Fibroblast of peridontal ligament (primary cell): Measurements from ENCODE around the gene TMC7.
A peak's percentile ranks its signal among the peaks of the same experiment; 100 is the strongest.
"Not testable (repeated sequence)": the region's sequence is repeated elsewhere in the genome, so short reads cannot be mapped to it uniquely, and the experiment has no call there.

Source experiments
- DNase-seq: peaks from one replicate; pipeline ENCODE4 v3.0.0-alpha.2; 2010; ENCODE audit errors: extremely low read depth

TMC7 gene

GRCh38 chr16:18983565-18984434, at the start of gene TMC7:
TMC7 (plus strand) TSS chr16:18983934; CDS start chr16:18984064, 130 bp downstream.
- DNase-seq, result peak; percentile 78

- no peak for DNase-seq
These were observed 46.9 kb upstream of the TMC7 start for GRCh38 chr16:18936727-18937340.

DNA sequence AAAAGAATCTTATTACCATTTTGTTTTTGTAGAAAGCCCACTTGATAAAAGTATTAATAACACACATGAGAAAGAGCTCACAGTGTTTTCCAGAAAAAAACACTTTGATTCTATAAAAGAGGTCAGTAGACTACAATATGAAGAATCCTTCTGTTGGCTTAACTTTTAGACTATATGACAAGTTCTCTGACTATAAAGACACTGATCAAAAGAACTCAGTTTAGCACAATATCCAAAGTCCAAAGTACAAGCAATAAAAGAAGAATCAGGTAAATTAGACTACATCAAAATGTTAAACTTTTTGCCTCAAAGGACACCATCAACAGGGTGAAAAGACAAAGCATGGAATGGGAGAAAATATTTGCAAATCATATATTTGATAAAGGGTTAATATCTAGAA, 46.3 kb upstream of the TMC7 start:
- no peak for DNase-seq

GRCh38 chr16:18938986-18939385, 44.7 kb upstream of the TMC7 start:
- DNase-seq, result no peak

DNA sequence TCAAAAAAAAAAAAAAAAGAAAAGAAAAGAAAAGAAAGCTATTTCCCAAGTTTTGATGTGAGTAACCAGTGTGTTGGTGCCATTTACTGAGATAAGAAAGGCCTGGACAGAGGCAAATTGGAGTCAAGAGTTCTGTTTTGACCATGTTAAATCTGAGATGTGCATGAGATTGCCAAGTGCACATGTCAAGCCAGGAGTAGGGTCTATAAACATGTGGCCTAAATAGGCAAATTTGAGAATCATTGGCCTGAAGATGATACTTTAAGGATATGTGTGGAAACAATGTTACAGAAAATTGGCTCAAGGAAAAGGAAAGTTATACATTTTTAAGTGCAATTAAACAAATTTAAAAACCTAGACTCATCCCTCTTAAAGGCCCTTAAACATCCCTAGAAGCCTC, 42.3 kb upstream of the TMC7 start:
- no peak for DNase-seq

DNA sequence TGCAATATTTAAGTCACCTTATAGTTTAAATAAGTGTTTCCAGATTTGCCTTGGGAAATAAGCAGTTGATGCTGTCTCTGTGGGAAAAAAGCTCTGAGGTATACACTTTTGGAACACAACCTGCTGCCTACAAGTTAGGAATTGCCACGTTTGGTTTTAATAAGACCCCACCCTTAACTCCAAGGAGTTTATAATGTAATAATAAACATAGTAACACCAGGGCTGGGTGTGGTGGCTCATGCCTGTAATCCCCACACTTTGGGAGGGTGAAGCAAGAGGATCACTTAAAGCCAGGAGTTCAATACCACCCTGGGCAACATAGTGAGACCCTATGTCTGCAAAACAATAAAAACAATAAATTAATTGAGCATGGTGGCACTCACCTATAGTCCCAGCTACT, 41.7 kb upstream of the TMC7 start:
- DNase-seq, result no peak

DNA sequence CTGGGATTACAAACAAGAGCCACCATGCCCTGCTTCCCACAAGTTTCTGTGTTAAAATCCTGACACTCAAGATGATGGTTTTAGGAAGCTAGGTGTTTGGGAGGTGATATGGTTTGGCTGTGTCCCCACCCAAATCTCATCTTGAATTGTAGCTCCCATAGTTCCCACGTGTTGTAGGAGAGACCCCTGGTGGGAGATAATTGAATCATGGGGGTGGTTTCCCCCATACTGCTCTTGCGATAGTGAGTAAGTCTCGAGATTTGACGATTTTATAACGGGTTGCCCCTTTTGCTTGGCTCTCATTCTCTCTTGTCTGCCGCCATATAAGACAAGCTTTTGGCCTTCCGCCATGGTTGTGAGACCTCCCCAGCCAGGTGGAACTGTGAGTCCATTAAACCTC, 40.3 kb upstream of the TMC7 start:
- no peak for DNase-seq

DNA sequence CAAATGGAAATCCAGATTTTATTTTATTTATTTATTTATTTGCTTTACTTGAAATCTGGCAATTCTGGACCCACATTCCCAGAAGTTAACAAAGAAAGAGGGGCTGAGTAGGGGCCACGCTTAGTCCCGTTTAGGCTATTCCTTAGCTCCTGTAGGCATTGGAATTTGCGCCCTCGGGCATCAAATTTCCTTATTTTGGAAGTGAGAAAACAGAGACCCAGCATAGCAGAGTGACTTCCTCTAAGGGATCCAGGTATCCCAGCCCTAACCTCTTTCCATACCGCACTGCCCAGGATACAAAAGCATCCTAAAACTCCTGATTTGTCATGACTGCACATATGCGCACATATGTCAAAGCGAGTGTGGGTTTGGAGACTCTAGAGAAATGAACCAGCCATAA, 38.5 kb upstream of the TMC7 start:
- no peak for DNase-seq

- DNase-seq, result no peak
These were observed 35.2 kb upstream of the TMC7 start for GRCh38 chr16:18948372-18949020.

GRCh38 chr16:18950469-18951185, 33.1 kb upstream of the TMC7 start:
- no peak for DNase-seq

- DNase-seq, result no peak
These were observed 30.2 kb upstream of the TMC7 start for GRCh38 chr16:18953547-18953946.

DNA sequence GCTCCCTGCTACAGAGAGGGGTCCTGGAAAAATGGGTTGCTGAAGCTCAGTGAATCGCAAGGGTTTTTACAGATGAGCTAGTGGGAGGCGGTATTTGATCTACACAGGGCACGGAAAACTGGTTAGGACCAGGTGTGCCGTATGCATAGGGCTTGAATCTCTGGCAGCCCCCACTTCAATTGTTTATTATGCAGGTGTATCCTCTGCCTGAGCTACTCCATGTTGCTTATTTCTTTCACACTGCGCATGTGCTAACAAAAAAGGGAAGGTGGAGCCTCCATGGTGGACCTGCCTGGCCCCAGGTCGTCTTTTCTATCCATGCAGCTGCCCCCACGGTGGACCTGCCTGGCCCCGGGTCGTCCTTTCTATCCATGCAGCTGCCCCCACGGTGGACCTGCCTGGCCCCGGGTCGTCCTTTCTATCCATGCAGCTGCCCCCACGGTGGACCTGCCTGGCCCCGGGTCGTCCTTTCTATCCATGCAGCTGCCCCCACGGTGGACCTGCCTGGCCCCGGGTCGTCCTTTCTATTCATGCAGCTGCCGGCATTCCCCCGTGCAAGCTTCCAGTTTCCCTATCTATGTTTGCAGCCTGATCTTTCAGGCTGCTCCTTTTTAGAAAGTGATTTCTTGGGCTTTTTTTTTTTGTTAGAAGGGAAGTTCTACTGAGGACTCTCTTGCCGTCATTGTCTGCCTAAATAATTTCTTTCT, 27.7 kb upstream of the TMC7 start:
- DNase-seq, result not testable (repeated sequence)

DNA sequence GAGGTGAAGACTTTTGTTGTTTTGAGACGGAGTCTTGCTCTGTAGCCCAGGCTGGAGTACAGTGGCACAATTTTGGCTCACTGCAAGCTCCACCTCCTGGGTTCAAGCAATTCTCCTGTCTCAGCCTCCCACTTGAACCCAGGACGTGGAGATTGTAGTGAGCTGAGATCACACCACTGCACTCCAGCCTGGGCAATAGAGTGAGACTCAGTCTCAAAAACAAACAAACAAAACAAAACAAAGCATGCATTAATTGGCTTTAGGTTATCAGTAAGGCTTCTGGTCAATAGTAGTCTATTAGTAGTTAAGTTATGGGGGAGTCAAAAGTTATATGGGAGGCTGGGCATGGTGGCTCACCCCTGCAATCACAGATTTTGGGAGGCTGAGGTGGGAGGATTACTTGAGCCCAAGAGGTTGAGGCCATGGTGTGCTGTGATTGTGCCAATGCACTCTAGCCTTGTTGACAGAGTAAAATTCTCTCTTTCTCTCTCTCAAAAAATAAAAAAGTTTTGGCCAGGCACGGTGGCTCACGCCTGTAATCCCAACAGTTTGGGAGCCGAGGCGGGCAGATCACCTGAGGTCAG, 27.0 kb upstream of the TMC7 start:
- not testable (repeated sequence) for DNase-seq

DNA sequence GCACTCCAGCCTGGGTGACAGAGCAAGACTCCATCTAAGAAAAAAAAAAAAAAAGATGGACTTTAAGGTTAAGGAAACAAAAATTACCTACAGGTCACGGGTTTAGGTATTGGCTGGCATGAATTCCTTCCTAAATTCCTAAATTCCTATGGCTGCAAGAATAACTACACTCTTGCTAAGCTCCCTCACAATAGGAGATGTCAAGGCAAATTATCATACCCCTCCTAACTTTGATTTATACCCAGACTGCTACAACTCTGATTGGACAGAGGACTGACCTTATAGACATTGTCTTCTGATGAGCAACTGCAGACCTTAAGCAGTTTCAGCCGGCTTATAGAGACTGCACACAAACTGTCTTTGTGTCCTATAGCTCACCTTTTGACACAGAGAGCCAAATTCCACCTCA, 25.1 kb upstream of the TMC7 start:
- DNase-seq, result no peak

GRCh38 chr16:18959031-18959505, 24.7 kb upstream of the TMC7 start:
- DNase-seq, result no peak

DNA sequence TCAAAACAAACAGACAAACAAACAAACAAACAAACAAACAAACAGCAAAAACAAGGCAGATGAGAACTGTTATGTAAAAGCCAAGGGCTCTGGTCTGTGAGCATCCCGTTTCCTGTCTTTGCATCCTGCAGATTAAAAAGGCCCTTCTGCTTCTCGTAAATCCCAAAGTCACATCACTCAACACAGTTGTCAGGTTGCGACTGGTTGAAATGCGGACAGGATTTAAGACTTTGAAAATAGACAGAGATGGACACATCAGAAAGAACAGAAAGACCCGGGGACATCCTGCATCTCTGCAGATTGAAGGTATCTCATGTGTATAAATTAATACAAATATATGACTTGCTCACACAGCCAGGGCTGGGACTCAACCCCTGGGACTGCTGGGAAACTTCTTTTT, 18.2 kb upstream of the TMC7 start:
- DNase-seq, result no peak

DNA sequence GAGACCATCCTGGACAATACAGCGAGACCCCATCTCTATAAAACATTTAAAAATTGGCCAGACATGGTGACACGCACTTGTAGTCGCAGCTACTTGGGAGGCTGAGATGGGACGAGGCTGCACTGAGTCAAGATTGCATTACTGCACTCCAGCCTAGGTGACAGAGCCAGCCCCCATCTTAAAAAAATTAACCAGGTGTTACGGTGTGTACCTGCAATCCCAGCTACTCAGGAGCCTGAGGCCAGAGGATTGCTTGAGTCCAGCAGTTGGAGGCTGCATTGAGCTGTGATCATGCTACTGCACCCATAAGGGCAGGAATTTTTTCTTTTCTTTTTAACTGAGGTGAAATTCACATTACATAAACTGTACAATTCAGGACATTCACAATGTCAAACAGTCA, 16.9 kb upstream of the TMC7 start:
- no peak for DNase-seq

DNA sequence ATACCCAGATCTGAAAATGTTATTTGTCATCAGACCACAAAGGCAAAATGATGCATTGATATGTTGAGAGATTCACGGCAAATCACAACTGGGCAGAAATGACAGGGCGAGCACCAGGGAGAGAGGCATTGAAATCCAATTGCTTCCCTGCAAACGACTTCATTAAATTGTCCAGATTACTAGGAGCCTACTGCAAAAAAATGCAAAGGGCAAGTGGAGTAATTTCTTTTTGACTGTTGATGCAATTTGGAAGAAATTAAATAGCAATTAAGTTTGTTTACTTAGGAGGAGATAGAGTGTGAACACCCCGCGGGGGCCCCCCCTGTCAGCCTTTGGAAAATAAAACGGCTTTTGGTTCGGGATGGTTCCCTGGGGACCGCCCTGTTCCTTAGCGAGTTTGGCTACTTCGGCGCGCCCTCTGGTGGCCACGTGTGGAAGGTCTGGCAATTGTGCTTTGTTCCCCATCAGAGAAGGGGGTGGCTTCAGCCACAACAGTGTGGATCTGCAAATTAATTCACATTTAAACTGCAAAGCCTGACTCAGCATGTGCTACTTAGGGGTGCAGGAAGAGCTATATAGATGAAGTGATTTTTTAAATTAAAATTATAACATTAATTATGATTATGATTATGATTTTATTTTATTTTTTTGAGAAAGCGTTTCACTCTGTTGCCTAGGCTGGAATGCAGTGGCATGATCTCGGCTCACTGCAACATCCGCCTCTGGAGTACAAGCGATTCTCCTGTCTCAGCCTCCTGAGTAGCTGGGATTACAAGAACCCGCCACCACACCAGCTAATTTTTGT, 14.5 kb upstream of the TMC7 start:
- DNase-seq, result peak; percentile 79

GRCh38 chr16:18969855-18970240, 13.9 kb upstream of the TMC7 start:
- no peak for DNase-seq

DNA sequence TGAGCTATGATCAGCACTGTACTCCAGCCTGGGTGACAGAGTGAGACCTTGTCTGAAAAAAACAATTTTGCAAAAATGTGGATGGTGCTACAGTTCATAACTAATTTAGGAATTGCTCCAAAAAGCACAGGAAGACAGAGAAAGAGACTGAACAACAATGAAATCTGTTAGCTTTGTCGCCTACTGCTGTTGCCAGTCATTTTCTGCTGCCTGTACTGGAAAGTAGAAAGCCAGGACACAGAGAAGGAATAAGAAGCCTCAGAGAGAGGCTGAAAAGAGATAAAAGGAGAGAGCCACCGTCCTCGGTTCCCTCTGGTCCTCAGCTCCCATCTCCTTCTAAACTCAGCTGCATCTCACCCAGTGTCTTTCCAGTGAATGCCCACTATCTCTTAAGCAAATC, 8.6 kb upstream of the TMC7 start:
- DNase-seq, result no peak
